Vagina (tissue), 2 donors: Measurements from ENCODE around the gene LMOD1. TPM values are rescaled to one million over a fixed set of nuclear protein-coding genes. Genes with fewer than 3 reads are reported as not detected.

Experiments used
- DNase-seq, 2 donors: peaks; one replicate each; pipeline ENCODE4 v3.0.0-alpha.2; 2017; ENCODE audit errors: extremely low spot score in 2 of 2
- H3K27ac ChIP-seq: fragments of 200-600 bp; sonication (generic); one replicate; pipeline ENCODE4 v1.5.1; 2019
- H3K27me3 ChIP-seq: fragments of 200-600 bp; sonication (generic); one replicate; pipeline ENCODE4 v1.5.1; 2019
- H3K36me3 ChIP-seq, 2 donors: fragments of 200-600 bp; sonication (generic); one replicate each; pipeline ENCODE4 v1.5.1; 2017 to 2019
- H3K4me1 ChIP-seq: fragments of 200-600 bp; sonication (generic); one replicate; pipeline ENCODE4 v1.5.1; 2019
- H3K4me3 ChIP-seq, 2 donors: fragments of 200-600 bp; sonication (generic); 1 replicate in 1 of 2; 2 replicates in 1 of 2; pipeline ENCODE4 v1.5.1; 2016 to 2019
- H3K9me3 ChIP-seq: fragments of 200-600 bp; sonication (generic); one replicate; pipeline ENCODE4 v1.5.1; 2019
- POLR2A ChIP-seq, 2 donors: fragments of 450-650 bp; IDR thresholded peaks; one replicate each; pipeline ENCODE4 v1.6.1; 2017; ENCODE audit warnings: antibody characterized with exemption in 2 of 2, mild to moderate bottlenecking in 2 of 2, moderate library complexity in 2 of 2
- POLR2AphosphoS5 ChIP-seq, 2 donors: sonication (generic); formaldehyde crosslinking; IDR thresholded peaks; one replicate each; pipeline ENCODE4 v1.9.0; 2017; ENCODE audit warnings: antibody characterized with exemption in 2 of 2, mild to moderate bottlenecking in 2 of 2, low read depth in 1 of 2; ENCODE audit not compliant: insufficient read depth in 1 of 2
- intact Hi-C: fragments of 100-400 bp; cut with DNase I; formaldehyde crosslinking; loops from one replicate; pipeline ENCODE4 v1.15.1; 2023
- total RNA-seq: library from RNA; depleted of rRNA; stranded (reverse); fragments of >200 nt; gene quantifications from one replicate; pipeline ENCODE4 v1.2.3, GENCODE V29; 2016
- TF ChIP-seq, protein P1 (sequence below), 3 experiments: fragments of 450-650 bp in 2 of 3; fragments of 200-600 bp in 1 of 3; sonication (generic) in 1 of 3; IDR thresholded peaks; one replicate each; pipeline ENCODE4 v1.5.1; 2017 to 2019; ENCODE audit warnings: antibody characterized with exemption in 3 of 3, mild to moderate bottlenecking in 2 of 3, moderate library complexity in 2 of 3

Gene LMOD1
- total RNA-seq, 1 donor from 2014 or later = 107 TPM

DNA sequence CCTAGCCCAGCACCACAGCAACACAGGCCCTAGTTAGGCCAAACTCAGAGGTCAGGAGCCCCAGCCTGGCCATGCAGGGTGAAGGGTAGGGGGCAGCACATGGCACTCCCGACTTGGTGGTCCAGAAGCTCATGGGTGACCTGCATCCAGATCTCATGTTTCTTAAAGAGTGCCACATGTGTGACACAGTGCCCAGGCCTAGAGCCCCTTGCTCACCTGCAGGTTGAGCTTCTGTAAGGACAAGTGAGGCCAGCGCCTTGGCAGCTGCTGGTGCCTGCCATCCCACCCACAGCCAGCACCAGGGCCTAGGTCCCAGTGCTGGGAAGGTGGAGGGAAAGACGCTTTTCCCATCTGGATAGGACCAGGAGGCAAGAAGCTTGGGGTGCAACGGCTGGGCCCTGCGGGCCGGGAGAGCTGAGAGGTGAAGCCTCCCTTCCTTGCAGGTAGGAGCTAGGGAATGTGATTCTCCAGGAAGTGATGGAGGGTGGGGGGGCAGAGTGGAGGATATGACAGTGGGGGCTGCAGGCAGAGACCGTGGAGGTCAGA is 51.2 kb downstream of the LMOD1 start:
- DNase-seq = no peak
- Histone ChIP-seq H3K4me1 (peaks cover 10% of the 10 kb centered on the region), H3K27me3 (no peaks in the 10 kb centered on the region), H3K27ac (peak overlapping the region; percentile 70), H3K4me3 (no peak overlapping the region), H3K36me3 (peaks cover 0 to 15% of the 10 kb centered on the region in 2 donors), H3K9me3 (no peaks in the 10 kb centered on the region)
- intact Hi-C loops = loop anchor here (5.0 kb wide), 1 partner anchor 77 kb away; no protein-coding TSS in a partner anchor
- TF ChIP-seq POLR2A (IDR thresholded peaks at IDR 0.05) (no peak), POLR2AphosphoS5 (IDR thresholded peaks at IDR 0.05; ENCODE audit: insufficient read depth in 1 of 2, low read depth in 1 of 2) (peak in 1 of 2 donors; percentile 15)
- TF ChIP-seq, protein P1, sequence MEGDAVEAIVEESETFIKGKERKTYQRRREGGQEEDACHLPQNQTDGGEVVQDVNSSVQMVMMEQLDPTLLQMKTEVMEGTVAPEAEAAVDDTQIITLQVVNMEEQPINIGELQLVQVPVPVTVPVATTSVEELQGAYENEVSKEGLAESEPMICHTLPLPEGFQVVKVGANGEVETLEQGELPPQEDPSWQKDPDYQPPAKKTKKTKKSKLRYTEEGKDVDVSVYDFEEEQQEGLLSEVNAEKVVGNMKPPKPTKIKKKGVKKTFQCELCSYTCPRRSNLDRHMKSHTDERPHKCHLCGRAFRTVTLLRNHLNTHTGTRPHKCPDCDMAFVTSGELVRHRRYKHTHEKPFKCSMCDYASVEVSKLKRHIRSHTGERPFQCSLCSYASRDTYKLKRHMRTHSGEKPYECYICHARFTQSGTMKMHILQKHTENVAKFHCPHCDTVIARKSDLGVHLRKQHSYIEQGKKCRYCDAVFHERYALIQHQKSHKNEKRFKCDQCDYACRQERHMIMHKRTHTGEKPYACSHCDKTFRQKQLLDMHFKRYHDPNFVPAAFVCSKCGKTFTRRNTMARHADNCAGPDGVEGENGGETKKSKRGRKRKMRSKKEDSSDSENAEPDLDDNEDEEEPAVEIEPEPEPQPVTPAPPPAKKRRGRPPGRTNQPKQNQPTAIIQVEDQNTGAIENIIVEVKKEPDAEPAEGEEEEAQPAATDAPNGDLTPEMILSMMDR (IDR thresholded peaks at IDR 0.05) = no peak

DNA sequence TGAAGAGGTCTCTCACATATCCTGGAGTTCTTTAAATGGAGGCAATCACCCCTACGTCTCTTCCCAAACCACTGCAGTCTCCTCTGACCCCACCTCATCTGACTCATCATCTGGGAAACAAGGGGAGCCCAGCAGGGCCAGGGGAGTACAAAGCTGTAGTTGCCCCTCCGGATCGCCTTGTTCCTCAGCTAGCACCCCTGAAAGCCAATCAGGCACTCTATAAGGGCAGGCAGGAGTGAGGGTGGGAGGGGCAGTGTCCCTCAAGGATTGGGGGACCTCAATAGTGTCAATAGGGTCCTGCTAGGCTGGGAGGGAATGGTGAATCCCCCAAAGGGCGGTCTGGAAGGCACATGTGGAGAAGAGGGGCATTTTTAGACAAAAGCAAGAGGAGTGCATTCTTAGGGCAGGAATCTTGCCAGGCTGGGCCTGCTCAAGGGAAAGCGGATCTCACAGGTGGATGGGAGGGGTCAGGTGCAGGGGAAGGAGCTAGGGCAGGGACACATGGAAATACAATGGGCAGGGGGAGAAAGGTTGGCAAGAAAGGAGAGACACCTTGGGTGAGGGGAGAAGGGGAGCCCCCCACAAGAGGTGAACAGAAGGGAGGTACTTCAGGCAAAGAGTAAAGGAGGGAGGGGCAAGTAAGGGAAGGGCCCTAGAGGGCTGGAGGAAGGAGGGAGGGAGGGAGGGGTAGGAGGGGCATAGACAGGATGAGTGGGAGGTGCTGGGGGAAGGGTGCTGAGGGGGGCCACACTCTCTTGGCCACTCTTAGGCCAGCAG is 51.8 kb downstream of the LMOD1 start:
- intact Hi-C loops = loop anchor here (5.0 kb wide), 1 partner anchor 78 kb away; no protein-coding TSS in a partner anchor
- no peak for DNase-seq
- Histone ChIP-seq H3K4me3 (no peak overlapping the region), H3K9me3 (no peaks in the 10 kb centered on the region), H3K36me3 (peaks cover 0 to 15% of the 10 kb centered on the region in 2 donors), H3K4me1 (peaks cover 16% of the 10 kb centered on the region), H3K27me3 (no peaks in the 10 kb centered on the region), H3K27ac (peak overlapping the region; percentile 70)
- TF ChIP-seq POLR2A (IDR thresholded peaks at IDR 0.05) = no peak
- TF ChIP-seq POLR2AphosphoS5 (IDR thresholded peaks at IDR 0.05; ENCODE audit: insufficient read depth in 1 of 2, low read depth in 1 of 2) = no peak
- TF ChIP-seq, protein P1 (IDR thresholded peaks at IDR 0.05) = no peak

DNA sequence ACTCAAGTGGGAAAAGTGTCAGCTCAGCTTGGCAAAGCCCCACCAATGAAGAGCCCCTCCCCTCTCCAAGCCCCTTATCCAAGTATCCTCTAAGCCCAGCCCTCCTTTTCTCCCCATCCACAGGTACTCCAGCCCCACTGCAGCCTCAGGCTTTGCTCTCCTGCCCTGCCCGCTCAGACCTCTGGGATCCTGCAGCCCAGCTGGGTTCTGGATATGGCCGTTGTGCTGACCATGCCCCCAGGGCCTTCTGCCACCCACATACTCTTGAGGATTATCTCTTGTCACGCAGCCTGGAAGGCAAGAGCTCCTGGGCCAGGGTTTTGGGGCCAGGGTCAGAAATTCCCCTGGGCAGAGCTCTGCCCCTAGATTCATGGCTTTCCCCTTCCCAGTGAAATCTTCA is 52.9 kb downstream of the LMOD1 start:
- peaks cover 0 to 8% of the 10 kb centered on the region in 2 donors for H3K36me3 ChIP-seq
- H3K4me1 ChIP-seq = peaks cover 24% of the 10 kb centered on the region
- H3K4me3 ChIP-seq = no peak overlapping the region
- intact Hi-C loops = no loop called here
- no peaks in the 10 kb centered on the region for H3K9me3 ChIP-seq
- DNase-seq = no peak
- TF ChIP-seq POLR2A (IDR thresholded peaks at IDR 0.05) = no peak
- TF ChIP-seq POLR2AphosphoS5 (IDR thresholded peaks at IDR 0.05; ENCODE audit: insufficient read depth in 1 of 2, low read depth in 1 of 2) = no peak
- no peaks in the 10 kb centered on the region for H3K27me3 ChIP-seq
- H3K27ac ChIP-seq = no peak overlapping the region

DNA sequence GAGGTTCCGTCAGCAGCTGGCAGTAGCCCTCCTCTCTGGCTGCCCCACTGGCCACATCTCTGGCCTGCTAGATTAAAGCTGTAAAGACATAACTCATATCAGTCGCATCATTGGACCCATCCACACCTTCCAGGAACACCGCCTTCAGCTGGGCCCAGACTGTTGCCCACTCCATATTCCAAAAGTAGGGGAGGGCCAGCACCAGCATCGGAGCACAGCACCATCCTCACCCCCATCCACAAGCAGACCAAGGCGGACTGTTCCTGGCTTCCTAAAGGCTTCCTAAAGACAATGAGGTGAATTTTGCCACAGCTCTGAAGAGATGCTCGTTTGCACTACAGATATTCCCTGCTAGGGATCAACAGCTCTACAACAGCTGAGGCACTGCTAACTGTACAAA is 54.1 kb downstream of the LMOD1 start:
- TF ChIP-seq, protein P1 (IDR thresholded peaks at IDR 0.05) = no peak
- TF ChIP-seq POLR2A (IDR thresholded peaks at IDR 0.05) (no peak), POLR2AphosphoS5 (IDR thresholded peaks at IDR 0.05; ENCODE audit: insufficient read depth in 1 of 2, low read depth in 1 of 2) (no peak)
- DNase-seq = no peak
- Histone ChIP-seq H3K27ac (no peak overlapping the region), H3K9me3 (no peaks in the 10 kb centered on the region), H3K36me3 (no peaks in the 10 kb centered on the region), H3K4me1 (peaks cover 23% of the 10 kb centered on the region), H3K27me3 (no peaks in the 10 kb centered on the region), H3K4me3 (no peak overlapping the region)
- intact Hi-C loops = no loop called here

DNA sequence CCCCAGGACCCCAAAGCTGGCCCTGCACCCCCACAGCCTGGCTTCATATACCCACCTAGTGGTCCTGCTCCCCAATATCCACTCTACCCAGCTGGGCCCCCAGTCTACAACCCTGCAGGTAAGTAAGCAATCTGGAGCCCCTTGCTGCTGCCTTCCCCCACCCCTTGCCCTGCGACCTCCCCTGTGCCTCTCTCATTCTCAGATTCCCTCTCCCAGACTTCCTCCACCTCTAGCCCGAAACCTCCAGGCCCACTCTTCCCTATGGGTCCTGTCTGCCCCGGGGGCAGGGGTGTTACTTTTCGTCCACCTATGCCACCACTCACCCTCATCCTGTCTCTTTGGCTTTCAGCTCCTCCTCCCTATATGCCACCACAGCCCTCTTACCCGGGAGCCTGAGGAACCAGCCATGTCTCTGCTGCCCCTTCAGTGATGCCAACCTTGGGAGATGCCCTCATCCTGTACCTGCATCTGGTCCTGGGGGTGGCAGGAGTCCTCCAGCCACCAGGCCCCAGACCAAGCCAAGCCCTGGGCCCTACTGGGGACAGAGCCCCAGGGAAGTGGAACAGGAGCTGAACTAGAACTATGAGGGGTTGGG is 54.8 kb downstream of the LMOD1 start:
- Histone ChIP-seq H3K27ac (no peak overlapping the region), H3K27me3 (no peaks in the 10 kb centered on the region), H3K9me3 (no peaks in the 10 kb centered on the region), H3K4me3 (no peak overlapping the region), H3K36me3 (no peaks in the 10 kb centered on the region), H3K4me1 (peaks cover 17% of the 10 kb centered on the region)
- DNase-seq = no peak
- TF ChIP-seq POLR2AphosphoS5 (IDR thresholded peaks at IDR 0.05; ENCODE audit: insufficient read depth in 1 of 2, low read depth in 1 of 2) = no peak
- TF ChIP-seq, protein P1 (IDR thresholded peaks at IDR 0.05) = no peak
- intact Hi-C loops = no loop called here
